HCT116 (cell line): Measurements from ENCODE around the gene TMEM9B. TPM values are rescaled to one million over a fixed set of nuclear protein-coding genes. Genes with fewer than 3 reads are reported as not detected.

Experiments
- ATAC-seq: fragments of 200-7000 bp; cut with Tn5 transposase; 2 replicates; pipeline ENCODE4 v1.9.1; 2020; ENCODE audit warnings: mild to moderate bottlenecking, moderate library complexity
- BruUV-seq: library from RNA; stranded (reverse); fragments of 400-500 nt; replicated peaks from 2 replicates; lab custom pipeline; 2021; lab: Mats Ljungman, UMichigan
- CTCF ChIA-PET: fragments of 300-600 bp; sonication (Branson Sonifier 250); formaldehyde crosslinking; loops from one replicate; lab custom pipeline; 2021; ENCODE audit warnings: antibody characterized with exemption; lab: Charles Lee
- POLR2A ChIA-PET: fragments of 300-600, 350-600 bp; sonication (Branson Sonifier 250); formaldehyde crosslinking; loops from one replicate; lab custom pipeline; 2021; ENCODE audit warnings: antibody characterized with exemption; lab: Charles Lee
- RAD21 ChIA-PET, 2 experiments: fragments of 300-600 bp; sonication (Branson Sonifier 250); formaldehyde crosslinking; loops; one replicate each; lab custom pipeline; 2023; ENCODE audit warnings: low total read pairs in 2 of 2; ENCODE audit not compliant: uncharacterized antibody in 2 of 2, unreplicated experiment in 2 of 2, low non-redundant PET in 1 of 2; lab: Charles Lee
- DNase-seq: peaks from one replicate; pipeline ENCODE4 v3.0.0-alpha.2; 2010; ENCODE audit warnings: low read depth, low spot score
- H2AFZ ChIP-seq: fragments of 200-600 bp; shearing (Covaris generic), sonication (generic); 2 replicates; pipeline ENCODE4 v1.6.1; 2017; ENCODE audit warnings: low read depth, mixed run types, mixed read lengths, antibody characterized with exemption, low read length; ENCODE audit not compliant: poor library complexity, severe bottlenecking
- H3K27ac ChIP-seq: 2 replicates; pipeline ENCODE4 v1.5.1; 2012; ENCODE audit warnings: low read depth, low read length
- H3K27me3 ChIP-seq: fragments of 200-600 bp; sonication (generic); 2 replicates; pipeline ENCODE4 v1.6.1; 2016; ENCODE audit warnings: mixed run types, low read length, mixed read lengths; ENCODE audit not compliant: insufficient read depth
- H3K36me3 ChIP-seq, 2 experiments: fragments of 200-500 bp in 1 of 2; fragments of 200-600 bp in 1 of 2; sonication (Bioruptor generic) in 1 of 2; sonication (generic) in 1 of 2; 2 replicates each; pipeline versions ENCODE4 v1.5.1 to v1.6.1; 2014 to 2016; ENCODE audit warnings: low read length in 2 of 2, inconsistent platforms in 1 of 2, mixed read lengths in 1 of 2, mixed run types in 1 of 2; ENCODE audit not compliant: insufficient read depth in 2 of 2, control insufficient read depth in 1 of 2
- H3K4me1 ChIP-seq, 2 experiments: fragments of 200-600 bp in 1 of 2; sonication (generic) in 1 of 2; 2 replicates each; pipeline versions ENCODE4 v1.5.1 to v1.6.1; 2012 to 2017; ENCODE audit warnings: low read length in 2 of 2, inconsistent platforms in 1 of 2, mild to moderate bottlenecking in 1 of 2, mixed read lengths in 1 of 2, mixed run types in 1 of 2, moderate library complexity in 1 of 2; ENCODE audit not compliant: insufficient read depth in 2 of 2, control insufficient read depth in 1 of 2
- H3K4me2 ChIP-seq: fragments of 200-600 bp; sonication (generic); 2 replicates; pipeline ENCODE4 v1.6.1; 2017; ENCODE audit warnings: mixed run types, low read length, mixed read lengths
- H3K4me3 ChIP-seq, 2 experiments: fragments of 200-600 bp in 1 of 2; sonication (generic) in 1 of 2; replicated peaks in 1 of 2; 2 replicates each; pipeline ENCODE4 v1.5.1; 2011 to 2016; ENCODE audit warnings: low read length in 2 of 2, control low read depth in 1 of 2, low read depth in 1 of 2, mild to moderate bottlenecking in 1 of 2, mixed read lengths in 1 of 2, mixed run types in 1 of 2
- H3K79me2 ChIP-seq: fragments of 200-600 bp; sonication (generic); 2 replicates; pipeline ENCODE4 v1.6.1; 2017; ENCODE audit warnings: mild to moderate bottlenecking, mixed run types, low read length, moderate library complexity, mixed read lengths; ENCODE audit not compliant: insufficient read depth
- H3K9ac ChIP-seq: fragments of 200-600 bp; sonication (generic); 2 replicates; pipeline ENCODE4 v1.6.1; 2016; ENCODE audit warnings: low read length, mixed read lengths
- H3K9me2 ChIP-seq: fragments of 200-600 bp; sonication (generic), shearing (Covaris generic); 2 replicates; pipeline ENCODE4 v1.6.1; 2017; ENCODE audit warnings: mixed run types, mild to moderate bottlenecking, moderate library complexity; ENCODE audit not compliant: insufficient read depth
- H3K9me3 ChIP-seq, 2 experiments: fragments of 200-500 bp in 1 of 2; fragments of 200-600 bp in 1 of 2; sonication (Bioruptor generic) in 1 of 2; sonication (generic) in 1 of 2; 2 replicates each; pipeline ENCODE4 v1.6.1; 2014 to 2017; ENCODE audit warnings: low read length in 2 of 2, mixed read lengths in 2 of 2, inconsistent platforms in 1 of 2, low read depth in 1 of 2, mild to moderate bottlenecking in 1 of 2, mixed run types in 1 of 2, moderate library complexity in 1 of 2; ENCODE audit not compliant: control insufficient read depth in 1 of 2, insufficient read depth in 1 of 2
- H4K20me1 ChIP-seq: fragments of 200-600 bp; sonication (generic), shearing (Covaris generic); 2 replicates; pipeline ENCODE4 v1.6.1; 2017; ENCODE audit warnings: mixed run types, mild to moderate bottlenecking, moderate library complexity; ENCODE audit not compliant: insufficient read depth
- CBX3 ChIP-seq: IDR thresholded peaks from 2 replicates; pipeline ENCODE4 v1.6.1; 2012; ENCODE audit warnings: low read depth
- CEBPB ChIP-seq: IDR thresholded peaks from 2 replicates; pipeline ENCODE4 v1.6.1; 2012; ENCODE audit warnings: low read depth
- CTCF ChIP-seq, 3 experiments: fragments of 200-600 bp in 1 of 3; sonication (generic) in 1 of 3; IDR thresholded peaks in 2 of 3; conservative IDR thresholded peaks in 1 of 3; 2 replicates each; pipeline ENCODE4 v1.5.1; 2012 to 2017; ENCODE audit warnings: low read depth in 2 of 3, low read length in 2 of 3, antibody characterized with exemption in 1 of 3, borderline replicate concordance in 1 of 3, control low read depth in 1 of 3, mild to moderate bottlenecking in 1 of 3, mixed read lengths in 1 of 3, mixed run types in 1 of 3, moderate library complexity in 1 of 3; ENCODE audit not compliant: insufficient read depth in 1 of 3
- EGR1 ChIP-seq: IDR thresholded peaks from 2 replicates; pipeline ENCODE4 v1.6.1; 2012; ENCODE audit warnings: low read depth
- EZH2phosphoT487 ChIP-seq: fragments of 200-600 bp; IDR thresholded peaks from 2 replicates; pipeline ENCODE4 v1.6.1; 2018; ENCODE audit warnings: antibody characterized with exemption, borderline replicate concordance
- FOSL1 ChIP-seq: IDR thresholded peaks from 2 replicates; pipeline ENCODE4 v1.6.1; 2012; ENCODE audit warnings: low read depth
- JUND ChIP-seq: IDR thresholded peaks from 2 replicates; pipeline ENCODE4 v1.6.1; 2012
- POLR2A ChIP-seq: IDR thresholded peaks from 2 replicates; pipeline ENCODE4 v1.7.0; 2011; ENCODE audit warnings: borderline replicate concordance; ENCODE audit not compliant: insufficient read depth, insufficient read length; ENCODE audit errors: extremely low read depth
- POLR2AphosphoS5 ChIP-seq: IDR thresholded peaks from 2 replicates; pipeline ENCODE4 v1.6.1; 2011; ENCODE audit warnings: mild to moderate bottlenecking, low read depth, low read length, moderate library complexity
- RAD21 ChIP-seq: IDR thresholded peaks from 2 replicates; pipeline ENCODE4 v1.6.1; 2012; ENCODE audit warnings: low read depth, mild to moderate bottlenecking
- REST ChIP-seq: IDR thresholded peaks from 2 replicates; pipeline ENCODE4 v1.6.1; 2012; ENCODE audit warnings: low read depth
- SIN3A ChIP-seq: IDR thresholded peaks from 2 replicates; pipeline ENCODE4 v1.6.1; 2012; ENCODE audit warnings: low read depth
- SRF ChIP-seq: IDR thresholded peaks from 2 replicates; pipeline ENCODE4 v1.6.1; 2012; ENCODE audit warnings: low read depth
- TCF7L2 ChIP-seq: IDR thresholded peaks from 2 replicates; pipeline ENCODE4 v1.7.0; 2011; ENCODE audit warnings: borderline replicate concordance, inconsistent platforms; ENCODE audit not compliant: insufficient read depth, insufficient read length; ENCODE audit errors: extremely low read depth
- YY1 ChIP-seq: IDR thresholded peaks from 2 replicates; pipeline ENCODE4 v1.6.1; 2011; ENCODE audit warnings: low read length, low read depth, moderate library complexity, mild to moderate bottlenecking; ENCODE audit not compliant: insufficient replicate concordance; ENCODE audit errors: extremely low read depth
- ZBTB33 ChIP-seq: IDR thresholded peaks from 2 replicates; pipeline ENCODE4 v1.6.1; 2011; ENCODE audit warnings: mild to moderate bottlenecking, low read length, moderate library complexity; ENCODE audit not compliant: insufficient replicate concordance; ENCODE audit errors: extremely low read depth
- ZFX ChIP-seq: fragments of 450-650 bp; IDR thresholded peaks from 2 replicates; pipeline ENCODE4 v1.6.1; 2017
- intact Hi-C: fragments of 100-400 bp; cut with micrococcal nuclease; formaldehyde crosslinking; loops from 2 replicates; pipeline ENCODE4 v1.10.0; 2022
- total RNA-seq: library from RNA; stranded (reverse); gene quantifications from one replicate; pipeline ENCODE4 v1.2.1, GENCODE V29; 2021; ENCODE audit not compliant: unreplicated experiment
- TF ChIP-seq, protein P1 (sequence below): IDR thresholded peaks from 2 replicates; pipeline ENCODE4 v1.6.1; 2012
- TF ChIP-seq, protein P2 (sequence below): IDR thresholded peaks from 2 replicates; pipeline ENCODE4 v1.6.1; 2012

The TMEM9B gene
- total RNA-seq, 1 experiment from 2014 or later = 26.8 TPM

DNA sequence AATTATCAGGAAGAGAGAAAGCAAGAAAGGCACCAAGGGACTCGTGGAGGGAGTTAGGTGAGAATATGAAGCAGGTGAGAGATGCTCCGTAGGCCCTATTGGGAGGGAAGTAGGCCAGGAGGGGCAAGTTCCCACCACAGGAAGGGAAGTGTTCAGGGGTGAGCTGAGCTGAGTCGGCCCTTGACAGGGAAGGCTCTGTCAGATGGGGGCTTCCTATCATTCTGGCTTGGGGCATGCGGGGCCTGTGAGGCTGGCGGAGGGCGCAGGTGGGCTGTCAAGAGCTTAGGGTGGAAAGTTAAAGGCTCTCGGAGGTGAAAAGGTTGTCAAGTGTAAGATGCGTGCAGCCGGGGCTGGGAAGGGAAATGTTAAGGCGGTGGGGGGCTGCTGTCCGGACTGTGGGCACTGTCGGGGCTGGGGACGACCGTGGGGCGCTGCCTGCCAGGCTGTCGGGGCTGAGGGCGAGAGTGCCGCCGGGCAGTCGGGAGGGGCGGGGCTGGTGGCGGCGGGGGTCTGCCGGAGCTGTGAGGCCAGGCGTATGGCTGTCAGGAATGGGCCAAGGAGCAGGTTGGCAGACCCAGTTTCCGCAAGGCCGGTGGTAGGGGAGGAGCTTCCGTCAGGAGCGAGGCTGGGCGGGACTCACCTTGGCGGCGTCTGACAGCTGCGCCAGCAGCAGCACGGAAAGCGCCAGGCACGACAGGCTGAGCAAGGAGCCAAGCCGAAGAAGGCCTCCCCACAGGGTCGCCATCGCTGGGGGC lies 496 bp downstream of the TMEM9B start:
- H2AFZ ChIP-seq = no peak overlapping the region
- no peaks in the 10 kb centered on the region for H3K36me3 ChIP-seq
- no peaks in the 10 kb centered on the region for H3K9me3 ChIP-seq
- intact Hi-C loops = loop anchor here (5.0 kb wide), 2 partner anchors 174 to 276 kb away; no protein-coding TSS in a partner anchor
- ChIA-PET POLR2A (interaction anchor here (0.6 to 1.5 kb wide), 5 partner anchors 15 to 786 kb away, joined by 3 read pairs; no protein-coding TSS in a partner anchor), CTCF (interaction anchor here (1.1 to 1.8 kb wide), 5 partner anchors 29 to 543 kb away, joined by 3 to 8 read pairs (median 4); no protein-coding TSS in a partner anchor), RAD21 (interaction anchor here in 1 of 2 experiments (1.3 kb wide), 1 partner anchor 264 kb away, joined by 4 read pairs; no protein-coding TSS in a partner anchor)
- peak overlapping the region; percentile 85 to 88 for H3K4me3 ChIP-seq
- H3K27me3 ChIP-seq = no peaks in the 10 kb centered on the region
- H3K27ac ChIP-seq = peak overlapping the region; percentile 97
- H3K4me2 ChIP-seq = peak overlapping the region; percentile 84
- H4K20me1 ChIP-seq = no peaks in the 10 kb centered on the region
- BruUV-seq = no TSS peak
- DNase-seq (peak; percentile 72), ATAC-seq (peak; percentile 78)
- peaks cover 10 to 25% of the 10 kb centered on the region in 2 experiments for H3K4me1 ChIP-seq
- peaks cover 41% of the 10 kb centered on the region for H3K79me2 ChIP-seq
- peak overlapping the region; percentile 93 for H3K9ac ChIP-seq
- H3K9me2 ChIP-seq = no peaks in the 10 kb centered on the region
- TF ChIP-seq SRF = no peak
- TF ChIP-seq ZBTB33 = no peak
- TF ChIP-seq, protein P1, sequence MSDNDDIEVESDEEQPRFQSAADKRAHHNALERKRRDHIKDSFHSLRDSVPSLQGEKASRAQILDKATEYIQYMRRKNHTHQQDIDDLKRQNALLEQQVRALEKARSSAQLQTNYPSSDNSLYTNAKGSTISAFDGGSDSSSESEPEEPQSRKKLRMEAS = no peak
- TF ChIP-seq CBX3 = no peak
- no peak for TF ChIP-seq SIN3A
- TF ChIP-seq EGR1 = no peak
- no peak for TF ChIP-seq YY1
- TF ChIP-seq POLR2AphosphoS5 = no peak
- TF ChIP-seq REST = no peak
- TF ChIP-seq JUND = no peak
- TF ChIP-seq RAD21 = no peak
- TF ChIP-seq FOSL1 = no peak
- TF ChIP-seq CTCF (IDR thresholded peaks at IDR 0.05 in 2 of 3, conservative IDR thresholded peaks at IDR 0.05 in 1 of 3; ENCODE audit: borderline replicate concordance in 1 of 3, insufficient read depth in 1 of 3, low read depth in 2 of 3, low read length in 2 of 3) = no peak
- TF ChIP-seq CEBPB = no peak
- TF ChIP-seq, protein P2, sequence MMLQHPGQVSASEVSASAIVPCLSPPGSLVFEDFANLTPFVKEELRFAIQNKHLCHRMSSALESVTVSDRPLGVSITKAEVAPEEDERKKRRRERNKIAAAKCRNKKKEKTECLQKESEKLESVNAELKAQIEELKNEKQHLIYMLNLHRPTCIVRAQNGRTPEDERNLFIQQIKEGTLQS = no peak
- TF ChIP-seq ZFX = no peak
- TF ChIP-seq TCF7L2 = no peak
- TF ChIP-seq EZH2phosphoT487 = no peak
- TF ChIP-seq POLR2A = no peak
